Measurements from ENCODE around the gene ADAMTS15. TPM values are rescaled to one million over a fixed set of nuclear protein-coding genes. Genes with fewer than 3 reads are reported as not detected.

ADAMTS15 gene
- total and polyA plus RNA-seq, 2 of the 4 experiments (the other 2 are of a cell fraction), result 3.0 to 5.0 TPM

- no peaks in the 10 kb centered on the region for H3K9me3 ChIP-seq (ENCODE audit: control insufficient read depth, insufficient read depth, low read length)
- H2AK9ac ChIP-seq (replicated peaks; ENCODE audit: low read depth, low read length, poor library complexity), result peak overlapping the region; percentile 68
- BruUV-seq (replicated peaks), result no TSS peak
- H3K56ac ChIP-seq (ENCODE audit: extremely low read depth, insufficient read depth, low read length), result no peak overlapping the region
- in situ Hi-C loops (cut with MboI; ENCODE audit: low sequenced_read_pairs) (loop anchor here (25.0 kb wide), 2 partner anchors 1473 to 1648 kb away; no protein-coding TSS in a partner anchor), intact Hi-C loops (cut with micrococcal nuclease) (no loop called here), dilution Hi-C loops (cut with HindIII; ENCODE audit: low sequenced_read_pairs, unreplicated experiment) (no loop called here)
- H4K91ac ChIP-seq (ENCODE audit: insufficient read depth, low read depth, low read length), result peak overlapping the region; percentile 62
- H3K36me3 ChIP-seq (ENCODE audit: control insufficient read depth, insufficient read depth, low read length), result peaks cover 6% of the 10 kb centered on the region; the same call in 1 of the 2 replicates
- H3K27me3 ChIP-seq (ENCODE audit: control insufficient read depth, insufficient read depth, low read length), result no peaks in the 10 kb centered on the region
- H4K20me1 ChIP-seq (ENCODE audit: insufficient read depth, low read length), result peaks cover 6% of the 10 kb centered on the region; the same call in 1 of the 2 replicates
- peak overlapping the region; percentile 83; the same call in 1 of the 2 replicates for H3K27ac ChIP-seq (ENCODE audit: insufficient read depth, low read length)
- H2AFZ ChIP-seq (replicated peaks; ENCODE audit: low read length, poor library complexity), result no peak overlapping the region
- no peak for TF ChIP-seq FOS (IDR thresholded peaks at IDR 0.05; ENCODE audit: low read depth, low read length)
- no peak overlapping the region for H3K4me2 ChIP-seq (ENCODE audit: low read depth, low read length)
- ATAC-seq (ENCODE audit: low read depth) (no peak), DNase-seq (peak; percentile 32)
- peaks cover 14% of the 10 kb centered on the region; the same call in 1 of the 2 replicates for H3K9me1 ChIP-seq (ENCODE audit: insufficient read depth, low read length)
- peak overlapping the region; percentile 80 for H4K5ac ChIP-seq (ENCODE audit: low read depth, low read length)
- peak overlapping the region; percentile 82 for H3K4ac ChIP-seq (ENCODE audit: low read depth, low read length)
- H3K23ac ChIP-seq (ENCODE audit: low read depth, low read length), result 0 out of 2 replicates have a peak overlapping the region, but pooled peaks have one; percentile 50
- H3K18ac ChIP-seq (ENCODE audit: low read depth, low read length), result peak overlapping the region; percentile 63
- ChIA-PET POLR2A (ENCODE audit: unreplicated experiment) (no interaction called here), CTCF (no interaction called here)
- H2BK15ac ChIP-seq (ENCODE audit: low read depth, low read length), result 0 out of 3 replicates have a peak overlapping the region, but pooled peaks have one; percentile 20
- peak overlapping the region; percentile 12 for H2BK5ac ChIP-seq (ENCODE audit: low read depth, low read length, poor library complexity, severe bottlenecking)
- 94% methylated on average over 5 of the region's 24 CpGs; no CpG with 5 or more reads in 1 of the 2 experiments for WGBS, 2 experiments (ENCODE audit: extremely low coverage in 2 of 2, insufficient read length in 1 of 2)
- no peak overlapping the region; the same call in 1 of the 2 replicates for H3K9ac ChIP-seq (ENCODE audit: low read depth, low read length)
- peak overlapping the region; percentile 71 for H2BK120ac ChIP-seq (ENCODE audit: low read depth, low read length)
- H2AK5ac ChIP-seq (ENCODE audit: low read depth, low read length), result peak overlapping the region; percentile 54
- H2BK20ac ChIP-seq (ENCODE audit: low read depth, low read length), result peak overlapping the region; percentile 36
- H3K4me3 ChIP-seq (ENCODE audit: insufficient read depth, low read depth, low read length), result no peak overlapping the region
- H3K14ac ChIP-seq (replicated peaks; ENCODE audit: low read depth, low read length), result no peak overlapping the region; the same call in 1 of the 2 replicates
- no peaks in the 10 kb centered on the region for H3K79me1 ChIP-seq (ENCODE audit: low read depth in 1 of 2, low read length in 2 of 2)
- peak overlapping the region in 1 of 2 experiments; percentile 50; a peak in 1 of 4 replicates for H4K8ac ChIP-seq (ENCODE audit: low read depth in 2 of 2, low read length in 2 of 2)
- peaks cover 26% of the 10 kb centered on the region for H3K4me1 ChIP-seq (ENCODE audit: control insufficient read depth, insufficient read depth, low read length)
These were observed 34.1 kb upstream of the ADAMTS15 start for GRCh38 chr11:130414107-130415080.

All from IMR-90 (cell line).